Measurements from ENCODE around the gene CELF2. TPM values are rescaled to one million over a fixed set of nuclear protein-coding genes. Genes with fewer than 3 reads are reported as not detected.

Gene CELF2
- total and polyA plus RNA-seq, 7 donors = 6.0 to 83.1 (median 48.9) TPM

DNA sequence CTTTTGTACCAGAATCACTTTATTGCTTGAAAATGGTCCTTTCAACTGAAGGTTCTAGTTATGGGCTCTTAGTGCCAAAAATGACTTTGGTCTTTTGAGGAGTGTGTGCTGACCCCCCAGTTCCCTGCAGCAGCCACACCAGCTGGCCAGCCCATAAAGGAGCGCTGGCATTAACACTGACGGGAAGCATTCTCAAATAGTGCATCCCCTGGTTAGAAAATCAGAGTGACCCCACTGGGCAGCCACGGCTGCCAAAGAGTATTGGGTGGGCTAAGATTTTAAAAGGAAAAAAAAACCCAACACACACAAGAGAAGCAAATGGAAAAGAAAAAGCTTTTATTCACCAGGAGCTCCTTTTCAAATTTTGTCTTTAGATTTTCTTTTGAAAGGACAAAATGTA, 199.8 kb downstream of the CELF2 start:
- Histone ChIP-seq H3K4me1 (peaks cover 0 to 8% (median 0%) of the 10 kb centered on the region in 4 donors), H3K9me3 (no peaks in the 10 kb centered on the region), H3K27me3 (no peaks in the 10 kb centered on the region), H3K4me3 (no peak overlapping the region), H3K27ac (no peak overlapping the region), H3K36me3 (peaks cover 0 to 10% (median 0%) of the 10 kb centered on the region in 4 donors)
- TF ChIP-seq EP300 (IDR thresholded peaks at IDR 0.05) (no peak), POLR2A (IDR thresholded peaks at IDR 0.05) (no peak), POLR2AphosphoS5 (IDR thresholded peaks at IDR 0.05) (no peak)
- TF ChIP-seq, protein P1, sequence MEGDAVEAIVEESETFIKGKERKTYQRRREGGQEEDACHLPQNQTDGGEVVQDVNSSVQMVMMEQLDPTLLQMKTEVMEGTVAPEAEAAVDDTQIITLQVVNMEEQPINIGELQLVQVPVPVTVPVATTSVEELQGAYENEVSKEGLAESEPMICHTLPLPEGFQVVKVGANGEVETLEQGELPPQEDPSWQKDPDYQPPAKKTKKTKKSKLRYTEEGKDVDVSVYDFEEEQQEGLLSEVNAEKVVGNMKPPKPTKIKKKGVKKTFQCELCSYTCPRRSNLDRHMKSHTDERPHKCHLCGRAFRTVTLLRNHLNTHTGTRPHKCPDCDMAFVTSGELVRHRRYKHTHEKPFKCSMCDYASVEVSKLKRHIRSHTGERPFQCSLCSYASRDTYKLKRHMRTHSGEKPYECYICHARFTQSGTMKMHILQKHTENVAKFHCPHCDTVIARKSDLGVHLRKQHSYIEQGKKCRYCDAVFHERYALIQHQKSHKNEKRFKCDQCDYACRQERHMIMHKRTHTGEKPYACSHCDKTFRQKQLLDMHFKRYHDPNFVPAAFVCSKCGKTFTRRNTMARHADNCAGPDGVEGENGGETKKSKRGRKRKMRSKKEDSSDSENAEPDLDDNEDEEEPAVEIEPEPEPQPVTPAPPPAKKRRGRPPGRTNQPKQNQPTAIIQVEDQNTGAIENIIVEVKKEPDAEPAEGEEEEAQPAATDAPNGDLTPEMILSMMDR (IDR thresholded peaks at IDR 0.05) = no peak
- WGBS, 2 donors = 94 to 95% methylated on average over 3 of the region's 3 CpGs
- intact Hi-C loops (cut with DNase I) = no loop called here
- no peak for DNase-seq

- Histone ChIP-seq H3K9me3 (no peaks in the 10 kb centered on the region), H3K4me3 (no peak overlapping the region), H3K27me3 (no peaks in the 10 kb centered on the region), H3K27ac (no peak overlapping the region), H3K36me3 (peaks cover 0 to 10% (median 0%) of the 10 kb centered on the region in 4 donors), H3K4me1 (peaks cover 0 to 5% (median 0%) of the 10 kb centered on the region in 4 donors)
- no peak for DNase-seq
- intact Hi-C loops (cut with DNase I) = no loop called here
- TF ChIP-seq POLR2A (IDR thresholded peaks at IDR 0.05) (no peak), EP300 (IDR thresholded peaks at IDR 0.05) (no peak), POLR2AphosphoS5 (IDR thresholded peaks at IDR 0.05) (no peak)
- TF ChIP-seq, protein P1 (IDR thresholded peaks at IDR 0.05) = no peak
- 76 to 80% methylated on average over 5 of the region's 5 CpGs for WGBS, 2 donors
Observed at GRCh38 chr10:11218395-11218794, 200.7 kb downstream of the CELF2 start.

GRCh38 chr10:11219431-11219830, 201.8 kb downstream of the CELF2 start:
- TF ChIP-seq EP300 (IDR thresholded peaks at IDR 0.05) (no peak), POLR2A (IDR thresholded peaks at IDR 0.05) (no peak), POLR2AphosphoS5 (IDR thresholded peaks at IDR 0.05) (no peak)
- TF ChIP-seq, protein P1 (IDR thresholded peaks at IDR 0.05) = no peak
- no peaks in the 10 kb centered on the region for H3K9me3 ChIP-seq
- intact Hi-C loops (cut with DNase I) = no loop called here

GRCh38 chr10:11223081-11223480, 205.4 kb downstream of the CELF2 start:
- 92 to 96% methylated on average over 9 of the region's 9 CpGs for WGBS, 2 donors
- Histone ChIP-seq H3K36me3 (peaks cover 0 to 10% (median 0%) of the 10 kb centered on the region in 4 donors), H3K9me3 (no peaks in the 10 kb centered on the region), H3K27me3 (no peaks in the 10 kb centered on the region), H3K27ac (no peak overlapping the region), H3K4me1 (peaks cover 0 to 20% (median 8%) of the 10 kb centered on the region in 4 donors), H3K4me3 (no peak overlapping the region)
- TF ChIP-seq POLR2A (IDR thresholded peaks at IDR 0.05) = no peak
- no peak for TF ChIP-seq EP300 (IDR thresholded peaks at IDR 0.05)
- TF ChIP-seq, protein P1 (IDR thresholded peaks at IDR 0.05) = no peak
- TF ChIP-seq POLR2AphosphoS5 (IDR thresholded peaks at IDR 0.05) = no peak
- intact Hi-C loops (cut with DNase I) = no loop called here
- no peak for DNase-seq

More at GRCh38 chr10:11219431-11219830, 201.8 kb downstream of the CELF2 start:
- Histone ChIP-seq H3K4me1 (peaks cover 0 to 5% (median 0%) of the 10 kb centered on the region in 4 donors), H3K27me3 (no peaks in the 10 kb centered on the region), H3K36me3 (peaks cover 0 to 10% (median 0%) of the 10 kb centered on the region in 4 donors), H3K27ac (no peak overlapping the region), H3K4me3 (no peak overlapping the region)
- DNase-seq = no peak
- WGBS, 2 donors = 86 to 91% methylated on average over 3 of the region's 3 CpGs

Data from sigmoid colon (tissue), 7 donors.